Stomach (tissue), 4 donors: ENCODE measurements around the gene SIRT3.

ENCODE experiments used
- CTCF ChIP-seq, 7 experiments: fragments of 450-650 bp in 4 of 7; fragments of 200-600 bp in 3 of 7; sonication (generic) in 3 of 7; IDR thresholded peaks; one replicate each; pipeline ENCODE4 v1.5.1; 2016 to 2019; ENCODE audit warnings: antibody characterized with exemption in 7 of 7, control low read depth in 2 of 7, mild to moderate bottlenecking in 1 of 7
- POLR2A ChIP-seq, 4 donors: fragments of 450-650 bp; IDR thresholded peaks; one replicate each; pipeline ENCODE4 v1.6.1; 2016; ENCODE audit warnings: antibody characterized with exemption in 4 of 4, control low read depth in 2 of 4, mild to moderate bottlenecking in 1 of 4, moderate library complexity in 1 of 4
- POLR2AphosphoS5 ChIP-seq, 3 donors: sonication (generic); formaldehyde crosslinking; IDR thresholded peaks; one replicate each; pipeline ENCODE4 v1.6.1; 2016; ENCODE audit warnings: antibody characterized with exemption in 3 of 3

GRCh38 chr11:221539-221938 is 14.6 kb downstream of the SIRT3 start:
- no peak for TF ChIP-seq CTCF (IDR thresholded peaks at IDR 0.05)
- TF ChIP-seq POLR2AphosphoS5 (IDR thresholded peaks at IDR 0.05) = no peak
- no peak for TF ChIP-seq POLR2A (IDR thresholded peaks at IDR 0.05)
